ENCODE data around the gene DCC.

DCC gene

DNA sequence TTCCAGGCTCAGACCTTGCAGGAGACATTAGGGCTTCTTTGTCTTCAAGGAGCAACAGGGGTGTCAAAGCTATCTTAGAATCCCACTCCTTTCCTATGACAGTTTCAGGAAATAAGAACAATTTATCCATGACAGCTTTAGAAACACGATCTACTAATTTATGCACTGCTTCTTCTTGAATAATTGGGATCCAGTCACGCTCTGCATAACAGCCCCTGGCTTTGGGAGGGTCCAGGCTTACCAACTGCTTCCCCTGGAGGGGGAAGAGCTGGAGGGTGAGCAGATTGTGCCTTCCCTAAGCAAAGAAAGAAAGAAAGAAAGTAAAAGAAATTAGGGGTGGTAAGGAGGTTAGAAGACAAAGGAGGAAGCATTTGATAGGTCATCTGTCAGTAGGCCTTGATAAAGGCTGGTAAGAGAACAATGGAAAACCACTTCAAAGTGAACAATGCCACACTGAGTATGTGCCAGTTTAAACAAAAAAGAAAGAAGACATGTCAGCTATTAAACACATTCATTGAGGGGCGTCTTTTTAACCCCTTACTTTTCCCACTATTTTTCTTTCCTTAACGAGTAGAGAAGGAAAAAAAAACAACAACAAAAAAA is 327.6 kb downstream of the DCC start:
- in situ Hi-C loops (cut with HindIII; ENCODE audit: low sequenced_read_pairs), result no loop called here

DNA sequence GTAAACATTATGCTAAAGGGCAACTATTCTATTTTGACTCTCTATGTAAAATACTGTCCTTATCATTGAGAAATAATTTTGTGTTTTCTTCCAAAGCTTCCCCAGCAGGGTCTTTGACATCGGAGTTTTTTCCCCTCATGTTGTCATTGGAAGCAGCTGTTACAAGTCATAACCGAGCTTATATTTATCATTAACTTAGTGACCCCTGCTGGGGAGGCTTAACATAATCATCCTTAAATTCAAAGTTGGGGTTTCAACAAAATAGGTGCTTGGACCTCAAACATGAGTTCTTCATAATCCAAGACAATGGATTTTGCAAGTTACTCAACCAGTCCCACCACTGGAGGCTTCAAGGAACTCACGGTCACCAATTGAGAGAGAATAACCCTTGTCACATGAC is 330.9 kb downstream of the DCC start:
- in situ Hi-C loops (cut with HindIII; ENCODE audit: low sequenced_read_pairs), result no loop called here

DNA sequence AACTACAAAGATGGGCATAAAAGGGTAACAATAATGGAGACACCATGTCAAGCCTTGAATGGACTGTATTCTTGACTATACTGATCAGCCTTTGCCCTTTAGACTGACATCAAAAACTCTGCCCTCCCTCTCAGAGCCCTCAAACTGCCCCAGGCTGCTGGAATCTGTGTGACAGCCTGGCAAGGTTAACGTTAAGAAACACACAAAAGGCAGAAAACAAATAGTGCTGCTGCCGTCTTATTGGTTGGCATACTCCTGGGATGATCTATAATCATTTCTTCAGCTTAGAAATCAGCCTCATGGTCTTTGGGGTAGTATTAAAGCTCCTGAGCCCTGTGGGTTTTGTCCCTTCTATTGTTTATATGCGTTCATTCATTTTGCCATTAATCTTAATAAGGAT is 338.0 kb downstream of the DCC start:
- in situ Hi-C loops (cut with HindIII; ENCODE audit: low sequenced_read_pairs), result no loop called here

DNA sequence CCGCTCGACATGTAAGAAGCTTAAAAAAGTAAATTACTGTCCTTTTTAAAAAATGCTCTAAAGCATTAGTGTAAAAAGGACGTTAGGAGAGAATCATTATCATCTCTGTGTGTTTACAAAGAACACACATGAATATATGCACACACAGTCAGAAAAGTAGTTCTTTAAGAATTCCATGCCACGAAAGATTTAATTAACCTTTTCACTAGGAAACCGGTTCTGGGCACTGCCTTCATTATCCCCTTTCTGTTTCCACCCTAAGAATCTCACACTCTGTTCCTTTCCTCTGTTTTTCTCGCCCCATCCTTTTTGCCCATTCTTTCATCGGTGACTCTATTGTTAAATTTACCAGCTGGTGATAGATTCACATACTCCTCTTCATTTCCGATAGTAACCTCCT is 338.6 kb downstream of the DCC start:
- in situ Hi-C loops (cut with HindIII; ENCODE audit: low sequenced_read_pairs), result no loop called here

GRCh38 chr18:52679354-52679753 is 339.4 kb downstream of the DCC start:
- in situ Hi-C loops (cut with HindIII; ENCODE audit: low sequenced_read_pairs), result no loop called here

DNA sequence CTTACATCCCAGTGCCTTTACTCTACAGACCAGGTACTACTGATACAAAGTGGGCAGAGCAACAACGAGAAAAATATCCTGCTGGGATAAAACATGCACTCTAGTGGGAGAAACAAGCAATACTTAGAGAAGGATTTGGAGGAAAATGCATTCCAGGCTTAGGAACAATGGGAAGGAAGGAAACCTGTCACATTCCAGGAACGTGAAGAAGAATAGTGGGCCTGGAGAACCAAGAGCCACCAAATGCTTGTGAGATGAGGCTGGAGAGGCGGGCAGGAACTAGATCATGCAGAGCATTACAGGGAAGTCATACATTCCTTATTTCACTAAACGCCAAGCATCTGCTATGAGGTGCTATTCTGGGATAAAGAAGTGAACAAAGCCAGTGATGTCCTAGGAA is 342.3 kb downstream of the DCC start:
- in situ Hi-C loops (cut with HindIII; ENCODE audit: low sequenced_read_pairs), result no loop called here

- in situ Hi-C loops (cut with HindIII; ENCODE audit: low sequenced_read_pairs), result no loop called here
Observed at GRCh38 chr18:52685316-52685715, 345.3 kb downstream of the DCC start.

GRCh38 chr18:52691841-52692240 is 351.8 kb downstream of the DCC start:
- in situ Hi-C loops (cut with HindIII; ENCODE audit: low sequenced_read_pairs), result no loop called here

DNA sequence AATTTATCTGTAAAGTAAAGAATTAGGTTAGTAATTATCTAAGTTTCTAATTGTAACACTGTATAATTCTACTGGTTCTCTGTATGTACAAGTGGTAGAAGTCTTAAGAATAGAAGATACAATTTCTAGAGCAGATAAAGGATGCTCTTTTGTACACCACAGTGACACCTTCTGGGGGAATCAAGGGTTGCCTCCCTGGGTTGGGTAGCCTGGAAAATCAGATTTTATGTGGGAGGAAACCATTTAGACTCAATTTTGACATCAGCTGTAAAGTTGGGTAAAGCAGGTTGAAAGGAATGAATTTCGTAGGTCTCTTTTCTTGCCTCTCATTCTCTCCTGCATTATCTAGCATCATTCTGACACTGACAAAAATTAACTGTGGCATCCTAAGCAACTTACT is 354.8 kb downstream of the DCC start:
- in situ Hi-C loops (cut with HindIII; ENCODE audit: low sequenced_read_pairs), result no loop called here

DNA sequence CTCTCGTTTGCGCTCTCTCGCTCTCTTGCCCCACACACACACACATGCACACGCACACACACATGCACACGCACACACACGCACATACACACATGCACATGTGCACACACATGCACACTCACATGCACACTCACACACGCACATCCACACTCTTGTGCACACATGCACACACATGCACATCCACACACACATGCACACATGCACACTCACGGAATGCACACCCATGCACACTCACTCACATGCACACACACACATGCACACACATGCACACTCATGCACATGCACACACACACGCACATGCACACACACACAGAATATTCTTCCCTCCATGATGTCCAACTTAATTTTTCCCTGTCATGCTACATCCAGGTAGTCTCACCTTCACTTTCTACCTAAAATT is 360.1 kb downstream of the DCC start:
- in situ Hi-C loops (cut with HindIII; ENCODE audit: low sequenced_read_pairs), result no loop called here

- in situ Hi-C loops (cut with HindIII; ENCODE audit: low sequenced_read_pairs), result no loop called here
Observed at GRCh38 chr18:52700816-52701215, 360.8 kb downstream of the DCC start.

DNA sequence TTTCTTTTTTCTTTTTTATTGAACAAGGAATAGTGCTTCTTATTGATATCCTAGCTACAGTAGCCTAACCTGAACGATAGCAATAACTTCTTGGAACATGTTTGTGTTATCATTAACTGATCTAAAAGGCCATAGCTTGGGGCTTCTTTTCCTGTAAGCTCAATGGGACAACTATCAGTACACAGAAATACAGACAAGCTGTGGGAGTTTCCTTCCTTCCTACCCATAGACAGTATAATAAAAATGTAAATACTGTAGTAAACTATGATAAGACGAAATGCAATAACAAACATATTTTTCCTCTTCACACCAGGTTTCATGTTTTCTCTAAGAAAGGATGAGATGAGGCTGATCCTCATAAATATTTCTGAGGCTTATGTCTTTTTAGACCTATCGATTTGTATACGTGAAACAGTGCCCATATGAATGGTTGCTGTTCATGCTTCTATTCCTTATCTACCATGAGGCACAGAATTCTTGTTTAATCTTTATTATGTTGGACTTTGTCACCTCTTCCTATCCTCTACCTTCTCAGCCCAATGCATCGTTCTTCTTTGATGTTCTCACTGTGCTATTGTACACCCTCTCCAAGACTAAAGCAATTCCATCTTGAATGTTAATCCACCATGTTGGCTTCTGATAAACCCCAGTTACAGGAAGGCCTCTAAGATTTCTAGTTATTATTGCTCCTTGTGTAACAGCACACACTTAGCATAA is 361.4 kb downstream of the DCC start:
- in situ Hi-C loops (cut with HindIII; ENCODE audit: low sequenced_read_pairs), result no loop called here

DNA sequence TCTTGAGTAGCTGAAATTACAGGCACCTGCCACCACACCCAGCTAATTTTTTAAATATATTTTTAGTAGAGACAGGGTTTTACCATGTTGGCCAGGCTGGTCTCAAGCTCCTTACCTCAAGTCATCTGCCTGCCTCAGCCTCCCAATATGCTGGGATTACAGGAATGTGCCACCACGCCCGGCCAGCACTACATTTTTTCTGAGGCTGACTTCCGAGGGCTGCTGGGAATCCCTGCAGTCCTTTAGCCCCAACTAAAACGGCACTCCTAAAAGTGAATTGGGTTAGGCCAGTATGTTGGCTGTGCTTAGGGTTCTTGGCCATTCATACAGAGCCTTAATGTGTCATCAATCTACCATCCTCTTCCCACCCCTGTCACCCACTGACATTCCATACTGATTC is 375.4 kb downstream of the DCC start:
- in situ Hi-C loops (cut with HindIII; ENCODE audit: low sequenced_read_pairs), result loop anchor here (10.0 kb wide), 1 partner anchor 79 kb away; no protein-coding TSS in a partner anchor

DNA sequence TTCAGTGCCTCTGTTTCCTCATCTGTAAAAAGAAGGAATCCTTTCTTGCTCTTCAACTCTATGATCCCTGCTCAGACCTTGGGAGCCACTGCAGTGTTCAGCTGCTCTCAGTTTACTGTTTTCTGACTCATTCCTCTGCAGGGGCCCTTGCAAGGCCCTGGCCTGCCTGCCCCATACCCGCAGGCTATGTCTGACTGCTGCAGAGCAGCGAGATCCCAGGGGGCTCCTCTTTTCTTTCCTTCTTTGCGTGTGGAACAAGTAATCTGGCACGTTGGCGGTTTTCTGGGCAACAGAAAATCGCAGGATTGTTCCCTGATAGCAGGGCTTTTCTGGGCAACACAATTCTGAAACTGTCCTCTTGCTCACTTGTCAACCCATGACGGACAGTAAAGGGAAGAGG is 376.0 kb downstream of the DCC start:
- in situ Hi-C loops (cut with HindIII; ENCODE audit: low sequenced_read_pairs), result loop anchor here (10.0 kb wide), 1 partner anchor 79 kb away; no protein-coding TSS in a partner anchor

GRCh38 chr18:52716973-52717372 is 377.0 kb downstream of the DCC start:
- in situ Hi-C loops (cut with HindIII; ENCODE audit: low sequenced_read_pairs), result loop anchor here (10.0 kb wide), 1 partner anchor 78 kb away; no protein-coding TSS in a partner anchor

GRCh38 chr18:52722904-52723303 is 382.9 kb downstream of the DCC start:
- in situ Hi-C loops (cut with HindIII; ENCODE audit: low sequenced_read_pairs), result no loop called here

- in situ Hi-C loops (cut with HindIII; ENCODE audit: low sequenced_read_pairs), result no loop called here
Observed at GRCh38 chr18:52723550-52723970, 383.6 kb downstream of the DCC start.

- in situ Hi-C loops (cut with HindIII; ENCODE audit: low sequenced_read_pairs), result no loop called here
Observed at GRCh38 chr18:52730972-52731619, 391.1 kb downstream of the DCC start.

GRCh38 chr18:52738946-52739345 is 398.9 kb downstream of the DCC start:
- in situ Hi-C loops (cut with HindIII; ENCODE audit: low sequenced_read_pairs), result loop anchor here (5.0 kb wide), 1 partner anchor 68 kb away; no protein-coding TSS in a partner anchor

DNA sequence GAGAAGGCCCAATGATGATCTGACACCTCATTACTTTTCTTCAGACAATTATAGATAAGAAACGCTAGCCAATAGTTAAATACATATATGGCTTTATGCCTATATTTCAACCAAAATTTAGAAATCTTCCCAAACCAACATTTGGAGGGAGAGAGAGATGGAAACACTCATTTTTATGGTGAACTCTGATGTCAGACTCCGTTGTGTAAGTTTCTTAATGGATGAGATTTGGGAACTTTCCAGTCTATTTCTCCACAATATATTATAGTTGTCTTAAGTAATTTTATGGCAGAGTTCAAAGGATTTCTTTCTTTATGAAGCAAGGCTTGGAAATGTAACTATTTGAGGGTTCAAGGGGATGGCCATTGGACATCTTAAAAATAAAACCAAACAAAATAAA is 407.0 kb downstream of the DCC start:
- in situ Hi-C loops (cut with HindIII; ENCODE audit: low sequenced_read_pairs), result no loop called here

DNA sequence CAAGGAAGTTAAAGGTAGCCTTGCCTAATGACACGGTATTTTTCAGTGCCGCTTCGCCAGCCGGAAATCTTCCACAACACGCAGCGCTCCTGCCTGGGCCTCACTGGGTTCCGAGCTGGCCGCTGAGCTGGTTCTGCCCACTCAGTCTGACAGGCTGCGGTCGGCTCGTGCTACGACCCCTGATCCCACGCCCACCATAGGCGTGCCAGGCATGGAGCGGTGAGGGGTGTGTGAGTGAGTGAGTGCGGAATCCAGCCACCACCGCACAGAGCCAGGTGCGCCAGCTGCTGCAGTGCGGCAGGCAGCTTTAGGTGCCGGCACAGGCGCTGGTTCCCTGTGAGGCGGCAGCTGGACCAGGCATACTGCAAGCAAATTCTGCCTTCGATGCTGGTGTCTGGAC is 407.9 kb downstream of the DCC start:
- in situ Hi-C loops (cut with HindIII; ENCODE audit: low sequenced_read_pairs), result no loop called here

GRCh38 chr18:52748343-52748742 is 408.3 kb downstream of the DCC start:
- in situ Hi-C loops (cut with HindIII; ENCODE audit: low sequenced_read_pairs), result no loop called here

Data from endothelial cell of hepatic sinusoid (primary cell).